Left colon (tissue), 2 donors: ENCODE measurements around the gene YKT6. TPM values are rescaled to one million over a fixed set of nuclear protein-coding genes. Genes with fewer than 3 reads are reported as not detected.

ENCODE experiments used
- ATAC-seq: fragments of 200-7000 bp; cut with Tn5 transposase; one replicate; pipeline ENCODE4 v1.9.1; 2020; ENCODE audit warnings: mild to moderate bottlenecking, moderate library complexity
- DNase-seq, 2 donors: peaks; one replicate each; pipeline ENCODE4 v3.0.0-alpha.2; 2020
- intact Hi-C, 2 donors: fragments of 100-400 bp; cut with DNase I in 1 of 2; cut with micrococcal nuclease in 1 of 2; formaldehyde crosslinking; loops; one replicate each; pipeline versions ENCODE4 v1.11.2 to v1.14.0; 2022; cut with DNase I, micrococcal nuclease
- long read RNA-seq: library from polyadenylated mRNA; unstranded; transcript quantifications from one replicate; pipeline ENCODE4 v2.0.0, GENCODE V29; 2021
- total RNA-seq, 2 donors: library from RNA; stranded (reverse); fragmentation: NEBNext Ultra II Directional; extraction: Animal tissue kit (Norgen Biotek cat#: 25700); gene quantifications; one replicate each; pipeline ENCODE4 v1.2.1, GENCODE V29; 2021
- donor health status: DM: no; HTN: no; CAD: no.
- donor health status: DM: yes; HTN: yes; CAD: no.

The YKT6 gene
- 10 to 100 TPM; 84.8 to 86.9 TPM for total RNA-seq
- long read RNA-seq, transcript YKT6-201 (7 exons, 2,696 nt): major isoform, 28 of 65 reads
- long read RNA-seq, partial matches to known transcripts: 34 of 65 reads
- long read RNA-seq, other reads (novel, unspliced or antisense): 2 of 65 reads

GRCh38 chr7:44200699-44201461, at the start of gene YKT6:
TSS of gene YKT6 (plus strand) at chr7:44200978. CDS start at chr7:44201136, 158 bp downstream.
- peak; percentile 100 for ATAC-seq
- DNase-seq: peak; percentile 95 to 97
- intact Hi-C loops: no loop called here

- DNase-seq (no peak), ATAC-seq (no peak)
- intact Hi-C loops: no loop called here
Observed at GRCh38 chr7:44151956-44152355, 48.8 kb upstream of the YKT6 start.

- ATAC-seq (no peak), DNase-seq (no peak)
- intact Hi-C loops: no loop called here
Observed at GRCh38 chr7:44152971-44153947, 47.5 kb upstream of the YKT6 start.

- ATAC-seq (no peak), DNase-seq (no peak)
- intact Hi-C loops: no loop called here
Observed at GRCh38 chr7:44153948-44154335, 46.8 kb upstream of the YKT6 start.

- ATAC-seq (no peak), DNase-seq (no peak)
- intact Hi-C loops: no loop called here
Observed at GRCh38 chr7:44154703-44155102, 46.1 kb upstream of the YKT6 start.

GRCh38 chr7:44155191-44156185, 45.3 kb upstream of the YKT6 start:
- intact Hi-C loops: no loop called here
- ATAC-seq: peak; percentile 43
- DNase-seq: no peak

GRCh38 chr7:44156453-44157010, 44.2 kb upstream of the YKT6 start:
- intact Hi-C loops: no loop called here
- DNase-seq (no peak), ATAC-seq (no peak)

GRCh38 chr7:44157116-44158080, 43.4 kb upstream of the YKT6 start:
- ATAC-seq (no peak), DNase-seq (no peak)
- intact Hi-C loops: no loop called here

GRCh38 chr7:44158096-44158872, 42.5 kb upstream of the YKT6 start:
- intact Hi-C loops: no loop called here
- ATAC-seq (no peak), DNase-seq (no peak)

GRCh38 chr7:44158873-44159631, 41.7 kb upstream of the YKT6 start:
- intact Hi-C loops: no loop called here
- DNase-seq (no peak), ATAC-seq (no peak)

GRCh38 chr7:44159824-44160630, 40.8 kb upstream of the YKT6 start:
- intact Hi-C loops: no loop called here
- DNase-seq (no peak), ATAC-seq (no peak)

- no peak for DNase-seq
- intact Hi-C loops: no loop called here
- no peak for ATAC-seq
Observed at GRCh38 chr7:44161371-44161770, 39.4 kb upstream of the YKT6 start.

- no peak for ATAC-seq
Observed at GRCh38 chr7:44162179-44162578, 38.6 kb upstream of the YKT6 start.

GRCh38 chr7:44162785-44163395, 37.9 kb upstream of the YKT6 start:
- ATAC-seq: no peak

More at GRCh38 chr7:44162179-44162578, 38.6 kb upstream of the YKT6 start:
- DNase-seq: no peak
- intact Hi-C loops: no loop called here

More at GRCh38 chr7:44162785-44163395, 37.9 kb upstream of the YKT6 start:
- DNase-seq: no peak
- intact Hi-C loops: no loop called here
